IPS DF 6.9 (cell line): Measurements from ENCODE around the gene B3GALT6.
"Not testable (repeated sequence)": the region's sequence is repeated elsewhere in the genome, so short reads cannot be mapped to it uniquely, and the experiment has no call there.

Source experiments
- DNase-seq: peaks from one replicate; pipeline ENCODE4 v3.0.0-alpha.2; 2013; ENCODE audit warnings: low read depth, low spot score
- H3K27ac ChIP-seq: one replicate; pipeline ENCODE4 v1.5.1; 2013; ENCODE audit warnings: low read length, control low read depth
- H3K27me3 ChIP-seq: 2 replicates; pipeline ENCODE4 v1.6.1; 2013; ENCODE audit warnings: mild to moderate bottlenecking, low read length; ENCODE audit not compliant: control insufficient read depth, insufficient read depth
- H3K36me3 ChIP-seq: 2 replicates; pipeline ENCODE4 v1.6.1; 2013; ENCODE audit warnings: low read length; ENCODE audit not compliant: control insufficient read depth, insufficient read depth
- H3K4me1 ChIP-seq: 2 replicates; pipeline ENCODE4 v1.6.1; 2013; ENCODE audit warnings: low read length; ENCODE audit not compliant: control insufficient read depth, insufficient read depth
- H3K4me3 ChIP-seq: 2 replicates; pipeline ENCODE4 v1.5.1; 2013; ENCODE audit warnings: mild to moderate bottlenecking, low read length
- H3K9me3 ChIP-seq: 2 replicates; pipeline ENCODE4 v1.6.1; 2013; ENCODE audit warnings: low read length, inconsistent platforms; ENCODE audit not compliant: control insufficient read depth, insufficient read depth
- WGBS: extraction: QIAGEN DNeasy Blood & Tissue Kit; methylation state at CpG from one replicate; pipeline ENCODE4 v1.1.7; 2013; ENCODE audit warnings: mixed read lengths, missing lambda C conversion rate; ENCODE audit not compliant: insufficient read length, insufficient coverage; 5-methylcytosine and 5-hydroxymethylcytosine counted together

Gene B3GALT6

DNA sequence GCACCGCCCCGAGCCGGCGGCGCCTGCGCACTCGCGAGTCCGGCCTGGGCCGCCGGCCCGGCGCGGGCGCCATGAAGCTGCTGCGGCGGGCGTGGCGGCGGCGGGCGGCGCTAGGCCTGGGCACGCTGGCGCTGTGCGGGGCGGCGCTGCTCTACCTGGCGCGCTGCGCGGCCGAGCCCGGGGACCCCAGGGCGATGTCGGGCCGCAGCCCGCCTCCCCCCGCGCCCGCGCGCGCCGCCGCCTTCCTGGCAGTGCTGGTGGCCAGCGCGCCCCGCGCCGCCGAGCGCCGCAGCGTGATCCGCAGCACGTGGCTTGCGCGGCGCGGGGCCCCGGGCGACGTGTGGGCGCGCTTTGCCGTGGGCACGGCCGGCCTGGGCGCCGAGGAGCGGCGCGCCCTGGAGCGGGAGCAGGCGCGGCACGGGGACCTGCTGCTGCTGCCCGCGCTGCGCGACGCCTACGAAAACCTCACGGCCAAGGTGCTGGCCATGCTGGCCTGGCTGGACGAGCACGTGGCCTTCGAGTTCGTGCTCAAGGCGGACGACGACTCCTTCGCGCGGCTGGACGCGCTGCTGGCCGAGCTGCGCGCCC lies at the start of gene B3GALT6:
Gene B3GALT6, plus strand, starts transcription at position 30 of the 588 bp plus-strand sequence. Its CDS starts 42 bp downstream, at position 72.
- peaks cover 11% of the 10 kb centered on the region for H3K36me3 ChIP-seq
- no peaks in the 10 kb centered on the region for H3K9me3 ChIP-seq

DNA sequence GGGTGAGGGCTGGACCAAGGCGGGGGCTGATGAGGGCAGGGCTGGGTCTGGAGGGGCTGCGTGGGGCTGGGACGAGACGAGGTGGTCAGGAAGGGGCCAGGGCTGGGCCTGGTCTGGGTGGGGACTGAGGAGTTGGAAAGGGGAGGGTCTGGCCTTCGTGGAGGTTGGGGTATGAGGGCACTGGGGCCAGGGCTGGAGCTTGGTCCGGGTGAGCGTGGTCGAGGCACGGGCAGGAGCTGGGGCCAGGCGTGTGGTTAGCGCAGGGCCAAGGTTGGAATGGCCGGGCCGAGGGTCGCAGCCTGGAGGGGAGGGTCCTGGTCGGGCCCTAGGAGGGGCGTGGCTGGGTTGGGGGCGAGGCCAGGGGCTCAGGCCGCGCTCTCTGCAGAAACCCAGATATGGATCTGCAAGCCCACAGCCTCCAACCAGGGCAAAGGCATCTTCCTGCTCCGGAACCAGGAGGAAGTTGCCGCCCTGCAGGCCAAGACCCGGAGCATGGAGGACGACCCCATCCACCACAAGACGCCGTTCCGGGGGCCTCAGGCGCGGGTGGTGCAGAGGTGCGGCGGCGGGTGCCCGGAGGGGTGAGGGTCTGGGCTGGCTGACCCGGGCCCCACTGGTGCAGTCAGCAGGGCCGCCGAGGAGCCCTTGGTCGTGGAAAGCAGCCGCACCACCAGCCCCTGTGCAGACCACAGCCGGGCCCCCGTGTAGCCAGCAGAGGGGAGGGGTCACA lies 49.4 kb upstream of the B3GALT6 start:
- no peaks in the 10 kb centered on the region for H3K9me3 ChIP-seq
- no peak overlapping the region for H3K4me3 ChIP-seq
- no peaks in the 10 kb centered on the region for H3K4me1 ChIP-seq
- H3K36me3 ChIP-seq: no peaks in the 10 kb centered on the region; the same call in 1 of the 2 replicates
- no peak overlapping the region for H3K27ac ChIP-seq
- WGBS: no CpG with 5 or more reads among the region's 39 CpGs
- no peaks in the 10 kb centered on the region for H3K27me3 ChIP-seq
- no peak for DNase-seq

More for the DNA sequence above, at the start of gene B3GALT6:
- Histone ChIP-seq H3K27me3 (no peaks in the 10 kb centered on the region), H3K4me1 (peaks cover 7% of the 10 kb centered on the region; the same call in 1 of the 2 replicates), H3K27ac (no peak within 1 kb of the TSS), H3K4me3 (peak within 1 kb of the TSS; percentile 83)
- WGBS: no CpG with 5 or more reads among the region's 100 CpGs
- no peak for DNase-seq

DNA sequence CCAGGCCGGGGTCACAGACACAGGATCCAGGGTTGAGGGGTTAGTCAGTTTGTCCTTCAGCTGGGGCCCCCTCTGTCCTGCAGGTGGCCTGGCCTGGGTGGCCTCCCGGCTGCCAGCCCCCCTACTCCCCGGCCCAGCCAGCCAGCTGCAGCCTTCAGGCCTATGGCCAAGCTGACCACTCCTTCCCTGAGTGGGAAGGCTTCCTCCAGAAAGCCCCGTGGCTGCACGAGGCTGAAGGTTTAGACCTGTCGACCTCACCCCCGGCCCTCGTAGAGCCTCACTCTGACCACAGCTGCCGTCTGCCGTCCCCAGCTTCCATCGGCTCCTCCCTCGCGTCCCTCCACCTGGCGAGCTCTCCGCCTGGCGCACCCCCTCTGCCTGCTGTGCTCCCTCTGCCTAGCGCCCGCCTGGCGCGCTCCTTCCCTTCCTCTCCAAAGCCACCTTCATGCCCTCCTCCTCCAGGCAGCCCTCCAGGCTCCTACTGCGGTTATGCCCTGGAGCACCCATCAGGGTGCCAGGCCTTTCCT lies 48.8 kb upstream of the B3GALT6 start:
- H3K36me3 ChIP-seq: no peaks in the 10 kb centered on the region; the same call in 1 of the 2 replicates
- no peaks in the 10 kb centered on the region for H3K27me3 ChIP-seq
- no peaks in the 10 kb centered on the region for H3K4me1 ChIP-seq
- no CpG with 5 or more reads among the region's 21 CpGs for WGBS
- DNase-seq: no peak
- no peak overlapping the region for H3K27ac ChIP-seq
- H3K9me3 ChIP-seq: no peaks in the 10 kb centered on the region
- no peak overlapping the region for H3K4me3 ChIP-seq

DNA sequence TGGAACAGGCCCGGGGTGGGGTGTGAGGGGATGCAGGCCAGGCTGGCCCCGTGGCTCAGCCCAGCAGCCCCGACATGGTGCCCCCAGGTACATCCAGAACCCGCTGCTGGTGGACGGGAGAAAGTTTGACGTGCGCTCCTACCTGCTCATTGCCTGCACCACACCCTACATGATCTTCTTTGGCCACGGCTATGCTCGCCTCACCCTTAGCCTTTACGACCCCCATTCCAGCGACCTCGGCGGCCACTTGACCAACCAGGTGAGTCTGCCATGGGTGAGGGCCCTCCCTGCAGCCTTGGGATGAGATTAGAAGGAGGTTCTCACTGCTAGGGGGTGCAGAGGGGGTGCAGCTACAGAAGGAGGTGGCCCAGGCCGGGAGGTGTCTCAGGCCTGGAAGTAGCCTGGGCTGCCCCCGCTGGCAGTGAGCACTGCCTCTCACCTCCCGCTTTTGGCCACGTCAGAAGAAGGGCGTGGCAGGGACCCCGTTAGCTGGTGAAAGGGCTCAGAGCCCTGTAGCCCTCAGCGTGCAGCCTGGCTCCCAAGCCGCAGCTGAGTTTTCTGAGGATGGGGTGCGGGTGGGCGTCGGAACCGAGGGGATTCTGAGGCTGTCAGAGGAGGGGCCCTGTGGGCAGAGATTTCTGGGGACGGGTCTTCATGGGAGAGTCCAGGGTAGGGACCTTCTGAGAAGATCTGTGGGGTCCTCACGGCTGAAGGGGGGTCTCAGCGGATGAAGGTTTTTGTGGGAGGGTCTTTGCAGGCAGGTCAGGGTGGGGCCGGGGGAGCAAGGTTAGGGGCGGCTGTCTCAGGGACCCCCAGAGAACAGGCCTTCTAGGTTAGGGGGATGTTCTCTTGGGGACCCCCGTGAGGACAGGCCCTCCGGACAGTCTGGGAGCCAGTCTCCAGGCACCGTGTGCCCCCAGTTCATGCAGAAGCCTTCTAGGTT lies 47.9 kb upstream of the B3GALT6 start:
- Histone ChIP-seq H3K9me3 (no peaks in the 10 kb centered on the region), H3K27ac (no peak overlapping the region), H3K4me3 (no peak overlapping the region), H3K36me3 (no peaks in the 10 kb centered on the region; the same call in 1 of the 2 replicates), H3K27me3 (no peaks in the 10 kb centered on the region), H3K4me1 (no peaks in the 10 kb centered on the region)
- no CpG with 5 or more reads among the region's 33 CpGs for WGBS
- DNase-seq: no peak

DNA sequence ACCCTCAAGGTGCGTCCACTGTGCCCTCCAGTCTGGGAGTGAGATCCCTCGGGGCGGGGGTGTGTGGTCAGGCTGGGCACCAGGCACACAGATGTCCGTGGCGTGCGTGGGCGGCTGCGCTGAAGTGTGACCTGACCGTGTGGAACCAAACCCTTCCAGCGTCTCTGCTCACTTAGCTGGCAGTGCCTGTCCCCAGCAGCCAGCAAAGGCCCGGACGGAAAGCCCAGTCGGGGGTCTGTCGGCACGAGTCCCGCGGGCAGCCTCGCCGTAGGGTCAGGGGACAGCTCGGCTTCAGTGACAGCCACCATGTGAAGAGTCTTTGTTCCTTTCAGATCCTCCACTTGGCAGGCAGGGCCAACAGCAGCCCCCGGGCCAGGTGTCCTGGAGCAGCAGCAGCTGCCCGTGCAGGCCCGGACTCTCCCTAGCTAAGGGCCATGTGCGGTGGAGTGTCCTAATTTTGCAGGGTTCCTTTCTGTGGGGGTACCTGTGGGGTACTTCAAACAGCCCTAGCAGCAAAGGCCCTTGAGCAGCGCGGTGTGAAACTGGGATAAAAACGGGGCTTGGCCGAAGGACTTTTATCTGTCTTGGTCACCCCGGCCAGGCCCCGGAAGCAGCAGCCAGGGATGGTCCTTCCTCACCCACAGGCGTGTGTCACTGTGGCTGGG lies 46.8 kb upstream of the B3GALT6 start:
- no CpG with 5 or more reads among the region's 31 CpGs for WGBS
- no peak for DNase-seq
- Histone ChIP-seq H3K4me1 (no peaks in the 10 kb centered on the region), H3K27me3 (no peaks in the 10 kb centered on the region), H3K36me3 (no peaks in the 10 kb centered on the region; the same call in 1 of the 2 replicates), H3K4me3 (no peak overlapping the region), H3K9me3 (no peaks in the 10 kb centered on the region), H3K27ac (no peak overlapping the region)

DNA sequence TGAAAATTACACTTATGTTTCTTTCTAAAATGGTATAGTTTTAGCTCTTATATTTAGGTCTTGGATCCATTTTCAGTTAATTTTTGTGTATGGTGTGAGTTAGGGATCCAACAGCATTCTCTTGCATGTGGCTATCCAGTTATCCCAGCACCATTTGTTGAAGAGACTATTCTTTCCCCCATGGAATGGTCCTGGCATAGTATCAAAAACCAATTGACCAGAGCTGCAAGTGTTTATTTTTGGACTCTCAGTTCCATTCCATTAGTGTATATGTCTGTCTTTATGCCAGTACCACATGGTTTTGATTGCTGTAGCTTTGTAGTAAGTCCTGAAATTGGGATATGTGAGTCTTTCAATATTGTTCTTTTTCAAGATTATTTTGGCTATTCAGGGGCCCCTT lies 44.1 kb upstream of the B3GALT6 start:
- DNase-seq: no peak
- Histone ChIP-seq H3K4me3 (no peak overlapping the region), H3K27me3 (no peaks in the 10 kb centered on the region), H3K36me3 (no peaks in the 10 kb centered on the region; the same call in 1 of the 2 replicates), H3K27ac (no peak overlapping the region), H3K4me1 (no peaks in the 10 kb centered on the region), H3K9me3 (no peaks in the 10 kb centered on the region)

DNA sequence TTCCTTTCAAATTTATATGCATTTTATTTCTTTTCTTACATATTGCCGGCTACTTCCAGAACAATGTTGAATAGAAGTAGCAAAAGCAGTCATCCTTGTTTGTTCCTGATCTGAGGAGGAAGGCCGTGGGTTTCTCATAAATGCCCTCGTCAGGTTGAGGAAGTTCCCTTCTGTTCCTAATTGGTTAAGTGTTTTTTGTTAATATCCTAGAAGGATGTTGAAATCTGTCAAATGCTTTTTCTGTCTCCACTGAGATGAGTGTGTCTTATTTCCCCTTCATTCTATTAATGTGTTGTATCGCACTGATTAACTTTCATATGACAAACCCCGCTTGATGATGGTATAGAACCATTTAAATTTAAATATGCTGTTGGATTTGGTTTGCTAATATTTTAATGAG lies 42.9 kb upstream of the B3GALT6 start:
- Histone ChIP-seq H3K4me1 (no peaks in the 10 kb centered on the region), H3K36me3 (no peaks in the 10 kb centered on the region), H3K27ac (no peak overlapping the region), H3K27me3 (no peaks in the 10 kb centered on the region), H3K4me3 (no peak overlapping the region), H3K9me3 (no peaks in the 10 kb centered on the region)
- DNase-seq: no peak
- no CpG with 5 or more reads among the region's 5 CpGs for WGBS

DNA sequence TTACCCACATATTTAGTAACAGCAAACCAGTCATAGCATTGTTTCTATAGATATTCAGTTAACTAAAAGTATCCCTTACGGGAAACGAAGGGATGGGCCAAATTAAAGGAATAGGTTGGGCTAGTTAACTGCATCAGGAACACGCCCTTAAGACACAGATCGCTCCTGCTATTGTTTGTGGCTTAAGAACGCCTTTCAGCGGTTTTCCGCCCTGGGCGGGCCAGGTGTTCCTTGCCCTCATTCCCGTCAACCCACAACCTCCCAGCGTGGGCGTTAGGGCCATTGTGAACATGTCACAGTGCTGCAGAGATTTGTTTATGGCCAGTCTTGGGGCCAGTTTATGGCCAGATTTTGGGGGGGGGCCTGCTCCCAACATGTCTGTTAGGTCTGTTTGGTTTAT lies 40.3 kb upstream of the B3GALT6 start:
- Histone ChIP-seq H3K4me1 (no peaks in the 10 kb centered on the region), H3K36me3 (no peaks in the 10 kb centered on the region), H3K9me3 (no peaks in the 10 kb centered on the region), H3K4me3 (no peak overlapping the region), H3K27ac (no peak overlapping the region), H3K27me3 (no peaks in the 10 kb centered on the region)
- WGBS: no CpG with 5 or more reads among the region's 11 CpGs
- DNase-seq: no peak

DNA sequence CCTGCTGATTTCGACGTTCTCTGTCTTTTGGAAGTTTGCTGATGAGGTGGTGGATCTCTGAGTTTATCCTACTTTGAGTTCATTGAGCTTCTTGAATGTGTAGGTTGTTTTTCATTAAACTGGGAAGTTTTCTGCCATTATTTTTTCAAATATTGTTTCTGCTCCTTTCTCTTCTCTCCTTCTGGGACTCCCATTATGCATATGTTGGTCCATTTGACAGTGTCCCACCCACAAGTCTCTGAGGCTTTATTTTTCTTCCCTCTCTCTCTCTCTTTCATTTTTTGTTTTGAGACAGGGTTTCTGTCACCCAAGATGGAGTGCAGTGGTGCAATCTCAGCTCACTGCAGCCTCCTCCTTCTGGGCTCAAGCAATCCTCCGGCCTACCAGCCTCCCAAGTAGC lies 37.3 kb upstream of the B3GALT6 start:
- Histone ChIP-seq H3K9me3 (no peaks in the 10 kb centered on the region), H3K4me1 (no peaks in the 10 kb centered on the region; the same call in 1 of the 2 replicates), H3K27ac (no peak overlapping the region), H3K27me3 (no peaks in the 10 kb centered on the region), H3K36me3 (no peaks in the 10 kb centered on the region), H3K4me3 (no peak overlapping the region)
- no peak for DNase-seq
- WGBS: no CpG with 5 or more reads among the region's 3 CpGs

DNA sequence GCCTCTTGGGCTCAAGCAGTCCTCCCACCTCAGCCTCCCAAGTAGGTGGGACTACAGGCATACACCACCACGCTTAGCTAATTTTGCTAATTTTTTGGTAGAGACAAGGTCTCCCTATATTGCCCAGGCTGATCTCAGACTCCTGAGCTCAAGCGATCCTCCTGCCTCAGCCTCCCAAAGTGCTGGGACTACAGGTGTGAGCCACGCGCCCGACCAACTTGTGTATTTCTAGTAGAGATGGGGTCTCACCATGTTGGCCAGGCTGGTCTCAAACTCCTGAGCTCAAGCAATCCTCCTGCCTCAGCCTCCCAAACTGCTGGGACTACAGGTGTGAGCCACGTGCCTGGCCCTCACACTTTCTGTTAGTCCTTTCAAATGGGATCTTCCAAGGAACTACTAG lies 36.3 kb upstream of the B3GALT6 start:
- H3K27me3 ChIP-seq, H3K27ac ChIP-seq, DNase-seq, H3K4me3 ChIP-seq, H3K4me1 ChIP-seq, H3K36me3 ChIP-seq, H3K9me3 ChIP-seq: not testable (repeated sequence)
- no CpG with 5 or more reads among the region's 6 CpGs for WGBS
